SK-N-SH (cell line): ENCODE measurements around the gene SETBP1. TPM values are rescaled to one million over a fixed set of nuclear protein-coding genes. Genes with fewer than 3 reads are reported as not detected.

ENCODE experiments used
- CTCF ChIA-PET: fragments of 300-600, 350-600 bp; formaldehyde crosslinking; extraction: SDS; loops from one replicate; lab custom pipeline; 2021; lab: Yijun Ruan, JAX
- POLR2A ChIA-PET: fragments of 350-600 bp; sonication (Branson Sonifier 250); formaldehyde crosslinking; extraction: SDS; loops from one replicate; lab custom pipeline; 2020; ENCODE audit warnings: antibody characterized with exemption, inconsistent platforms; lab: Yijun Ruan, JAX
- DNase-seq: peaks from one replicate; pipeline ENCODE4 v3.0.0; 2012
- H2AFZ ChIP-seq: fragments of 200-600 bp; sonication (generic); 2 replicates; pipeline ENCODE4 v1.8.1; 2016; ENCODE audit warnings: antibody characterized with exemption, mild to moderate bottlenecking, low read depth
- H3F3A ChIP-seq: fragments of 200-600 bp; sonication (generic); replicated peaks from 2 replicates; pipeline ENCODE3; 2016; ENCODE audit warnings: antibody characterized with exemption, mild to moderate bottlenecking; ENCODE audit not compliant: insufficient read depth
- H3K27ac ChIP-seq, 2 experiments: fragments of 200-500 bp in 1 of 2; fragments of 200-600 bp in 1 of 2; sonication (Bioruptor generic) in 1 of 2; sonication (generic), shearing (Covaris generic) in 1 of 2; 2 replicates each; pipeline versions ENCODE4 v1.5.1 to v1.6.1; 2014 to 2016; ENCODE audit warnings: low read depth in 2 of 2, inconsistent platforms in 1 of 2, low read length in 1 of 2, mild to moderate bottlenecking in 1 of 2, mixed read lengths in 1 of 2
- H3K27me3 ChIP-seq: fragments of 200-600 bp; sonication (generic), shearing (Covaris generic); 2 replicates; pipeline ENCODE4 v1.6.1; 2016; ENCODE audit warnings: mixed run types; ENCODE audit not compliant: insufficient read depth
- H3K36me3 ChIP-seq, 2 experiments: fragments of 200-500 bp in 1 of 2; fragments of 200-600 bp in 1 of 2; sonication (Bioruptor generic) in 1 of 2; sonication (generic) in 1 of 2; replicated peaks in 1 of 2; 2 replicates each; pipeline versions ENCODE3 to v1.5.1; 2014 to 2016; ENCODE audit warnings: low read length in 1 of 2, mild to moderate bottlenecking in 1 of 2; ENCODE audit not compliant: insufficient read depth in 2 of 2, control insufficient read depth in 1 of 2
- H3K4me1 ChIP-seq, 2 experiments: fragments of 200-500 bp in 1 of 2; fragments of 200-600 bp in 1 of 2; sonication (Bioruptor generic) in 1 of 2; sonication (generic), shearing (Covaris generic) in 1 of 2; 2 replicates each; pipeline versions ENCODE4 v1.5.1 to v1.6.1; 2014 to 2016; ENCODE audit warnings: low read depth in 1 of 2, low read length in 1 of 2, mixed run types in 1 of 2; ENCODE audit not compliant: insufficient read depth in 2 of 2, control insufficient read depth in 1 of 2
- H3K4me2 ChIP-seq: fragments of 200-600 bp; sonication (generic), shearing (Covaris generic); 2 replicates; pipeline ENCODE4 v1.6.1; 2017; ENCODE audit warnings: mixed run types
- H3K4me3 ChIP-seq, 2 experiments: fragments of 200-500 bp in 1 of 2; fragments of 200-600 bp in 1 of 2; sonication (Bioruptor generic) in 1 of 2; sonication (generic), shearing (Covaris generic) in 1 of 2; 2 replicates each; pipeline versions ENCODE4 v1.5.1 to v1.8.1; 2014 to 2016; ENCODE audit warnings: low read depth in 2 of 2, inconsistent platforms in 1 of 2, low read length in 1 of 2, mild to moderate bottlenecking in 1 of 2, mixed read lengths in 1 of 2, moderate library complexity in 1 of 2
- H3K79me2 ChIP-seq: fragments of 200-600 bp; sonication (generic); 2 replicates; pipeline ENCODE4 v1.8.1; 2017; ENCODE audit warnings: mild to moderate bottlenecking; ENCODE audit not compliant: insufficient read depth
- H3K9ac ChIP-seq: fragments of 200-600 bp; sonication (generic); 2 replicates; pipeline ENCODE4 v1.6.1; 2017; ENCODE audit warnings: mixed run types
- H3K9me2 ChIP-seq: fragments of 200-600 bp; sonication (generic); 2 replicates; pipeline ENCODE4 v1.6.1; 2017; ENCODE audit warnings: mixed run types
- H3K9me3 ChIP-seq: fragments of 200-600 bp; sonication (generic); 2 replicates; pipeline ENCODE4 v1.6.1; 2017; ENCODE audit warnings: mixed run types, mild to moderate bottlenecking, moderate library complexity
- H4K20me1 ChIP-seq: fragments of 200-600 bp; sonication (generic); 2 replicates; pipeline ENCODE4 v1.6.1; 2017; ENCODE audit warnings: mild to moderate bottlenecking, mixed run types; ENCODE audit not compliant: insufficient read depth
- CHD2 ChIP-seq: fragments of 150-350 bp; IDR thresholded peaks from 2 replicates; pipeline ENCODE4 v1.6.1; 2018; ENCODE audit warnings: low read length; ENCODE audit not compliant: partially characterized antibody
- FOXJ3 ChIP-seq: sonication (generic); formaldehyde crosslinking; IDR thresholded peaks from 2 replicates; pipeline ENCODE4 v1.5.1; 2020; ENCODE audit warnings: mild to moderate bottlenecking, missing genetic modification reagents
- FOXM1 ChIP-seq: IDR thresholded peaks from 2 replicates; pipeline ENCODE4 v1.4.0; 2012; ENCODE audit warnings: low read depth, mild to moderate bottlenecking
- GABPA ChIP-seq: IDR thresholded peaks from 2 replicates; pipeline ENCODE4 v1.4.0; 2012; ENCODE audit warnings: low read depth, mild to moderate bottlenecking
- MEF2A ChIP-seq: IDR thresholded peaks from 2 replicates; pipeline ENCODE4 v1.4.0; 2012; ENCODE audit warnings: low read depth, borderline replicate concordance
- MXI1 ChIP-seq: IDR thresholded peaks from 2 replicates; pipeline ENCODE4 v1.6.1; 2012; ENCODE audit warnings: mild to moderate bottlenecking, low read depth, low read length, improper control_type of control experiment
- NRF1 ChIP-seq: IDR thresholded peaks from 2 replicates; pipeline ENCODE4 v1.6.1; 2012; ENCODE audit warnings: low read depth, mild to moderate bottlenecking, low read length
- RAD21 ChIP-seq: IDR thresholded peaks from 2 replicates; pipeline ENCODE4 v1.6.1; 2012; ENCODE audit warnings: mild to moderate bottlenecking, low read length
- RCOR1 ChIP-seq: fragments of 150-350 bp; IDR thresholded peaks from 2 replicates; pipeline ENCODE4 v1.6.1; 2017; ENCODE audit warnings: antibody characterized with exemption, low read length
- RXRA ChIP-seq: IDR thresholded peaks from 2 replicates; pipeline ENCODE4 v1.4.0; 2012; ENCODE audit warnings: low read depth, mild to moderate bottlenecking, borderline replicate concordance
- SMC3 ChIP-seq: IDR thresholded peaks from 2 replicates; pipeline ENCODE4 v1.6.1; 2012; ENCODE audit warnings: low read depth, low read length, improper control_type of control experiment
- TAF1 ChIP-seq: IDR thresholded peaks from 2 replicates; pipeline ENCODE4 v1.6.1; 2012; ENCODE audit warnings: low read depth, mild to moderate bottlenecking, low read length, moderate library complexity, borderline replicate concordance
- TEAD4 ChIP-seq: IDR thresholded peaks from 2 replicates; pipeline ENCODE4 v1.4.0; 2012; ENCODE audit warnings: mild to moderate bottlenecking, borderline replicate concordance; ENCODE audit not compliant: insufficient read depth
- WGBS: methylation state at CpG from one replicate; pipeline ENCODE4 v1.1.6; 2017; ENCODE audit warnings: low lambda C conversion rate; 5-methylcytosine and 5-hydroxymethylcytosine counted together
- polyA plus RNA-seq, 3 experiments: library from polyadenylated mRNA; depleted of rRNA; stranded (reverse); fragments of >200 nt; gene quantifications; 2 replicates each; pipeline ENCODE4 v1.2.3, GENCODE V29; 2012
- TF ChIP-seq, protein P1 (sequence below): fragments of 150-350 bp; IDR thresholded peaks from 2 replicates; pipeline ENCODE4 v1.6.1; 2016; ENCODE audit warnings: mild to moderate bottlenecking, low read depth, low read length
- TF ChIP-seq, protein P2 (sequence below): IDR thresholded peaks from 2 replicates; pipeline ENCODE4 v1.4.0; 2012; ENCODE audit warnings: low read depth
- TF ChIP-seq, protein P3 (sequence below): IDR thresholded peaks from 2 replicates; pipeline ENCODE4; 2012
- TF ChIP-seq, protein P4 (sequence below): IDR thresholded peaks from 2 replicates; pipeline ENCODE4 v1.6.1; 2012; ENCODE audit warnings: mild to moderate bottlenecking, low read depth, low read length, moderate library complexity
- TF ChIP-seq, protein P5 (sequence below): IDR thresholded peaks from 2 replicates; pipeline ENCODE4 v1.4.0; 2012; ENCODE audit warnings: low read depth, borderline replicate concordance
- TF ChIP-seq, protein P6 (sequence below): IDR thresholded peaks from 2 replicates; pipeline ENCODE4 v1.4.0; 2012; ENCODE audit warnings: low read depth, borderline replicate concordance

SETBP1 gene
- polyA plus RNA-seq, 1 of the 3 experiments (the other 2 are of a cell fraction) = 3.0 TPM

DNA sequence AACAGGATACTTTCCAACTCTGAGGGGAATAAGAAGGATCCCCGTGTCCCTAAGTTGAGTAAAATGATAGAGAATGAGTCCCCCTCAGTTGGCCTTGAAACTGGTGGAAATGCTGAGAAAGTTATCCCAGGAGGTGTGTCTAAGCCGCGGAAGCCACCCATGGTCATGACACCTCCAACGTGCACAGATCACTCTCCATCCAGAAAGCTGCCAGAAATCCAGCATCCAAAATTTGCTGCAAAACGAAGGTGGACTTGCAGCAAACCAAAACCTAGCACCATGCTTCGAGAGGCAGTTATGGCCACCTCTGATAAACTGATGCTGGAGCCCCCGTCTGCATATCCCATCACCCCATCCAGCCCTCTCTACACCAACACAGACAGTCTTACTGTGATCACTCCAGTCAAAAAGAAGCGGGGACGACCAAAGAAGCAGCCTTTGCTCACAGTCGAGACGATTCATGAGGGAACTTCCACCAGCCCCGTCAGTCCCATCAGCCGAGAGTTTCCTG lies 270.1 kb downstream of the SETBP1 start:
- Histone ChIP-seq H3K4me3 (no peak overlapping the region), H2AFZ (no peak overlapping the region), H3K9me3 (no peaks in the 10 kb centered on the region), H3K79me2 (no peaks in the 10 kb centered on the region), H3K4me1 (peaks cover 0 to 3% of the 10 kb centered on the region in 2 experiments; a peak in 1 of 4 replicates), H3K27me3 (no peaks in the 10 kb centered on the region), H3F3A (no peaks in the 10 kb centered on the region), H4K20me1 (no peaks in the 10 kb centered on the region), H3K9me2 (no peaks in the 10 kb centered on the region), H3K4me2 (no peak overlapping the region), H3K27ac (no peak overlapping the region), H3K36me3 (peaks cover 5 to 11% of the 10 kb centered on the region in 2 experiments), H3K9ac (no peak overlapping the region)
- TF ChIP-seq FOXJ3 (no peak), TEAD4 (no peak), MXI1 (no peak), MEF2A (no peak), SMC3 (no peak), RXRA (no peak), NRF1 (no peak), CHD2 (no peak)
- TF ChIP-seq, protein P1, sequence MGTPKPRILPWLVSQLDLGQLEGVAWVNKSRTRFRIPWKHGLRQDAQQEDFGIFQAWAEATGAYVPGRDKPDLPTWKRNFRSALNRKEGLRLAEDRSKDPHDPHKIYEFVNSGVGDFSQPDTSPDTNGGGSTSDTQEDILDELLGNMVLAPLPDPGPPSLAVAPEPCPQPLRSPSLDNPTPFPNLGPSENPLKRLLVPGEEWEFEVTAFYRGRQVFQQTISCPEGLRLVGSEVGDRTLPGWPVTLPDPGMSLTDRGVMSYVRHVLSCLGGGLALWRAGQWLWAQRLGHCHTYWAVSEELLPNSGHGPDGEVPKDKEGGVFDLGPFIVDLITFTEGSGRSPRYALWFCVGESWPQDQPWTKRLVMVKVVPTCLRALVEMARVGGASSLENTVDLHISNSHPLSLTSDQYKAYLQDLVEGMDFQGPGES = no peak
- TF ChIP-seq, protein P2, sequence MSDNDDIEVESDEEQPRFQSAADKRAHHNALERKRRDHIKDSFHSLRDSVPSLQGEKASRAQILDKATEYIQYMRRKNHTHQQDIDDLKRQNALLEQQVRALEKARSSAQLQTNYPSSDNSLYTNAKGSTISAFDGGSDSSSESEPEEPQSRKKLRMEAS = no peak
- POLR2A ChIA-PET = no interaction called here
- CTCF ChIA-PET = no interaction called here
- 92% methylated on average over 12 of the region's 13 CpGs for WGBS
- no peak for DNase-seq

DNA sequence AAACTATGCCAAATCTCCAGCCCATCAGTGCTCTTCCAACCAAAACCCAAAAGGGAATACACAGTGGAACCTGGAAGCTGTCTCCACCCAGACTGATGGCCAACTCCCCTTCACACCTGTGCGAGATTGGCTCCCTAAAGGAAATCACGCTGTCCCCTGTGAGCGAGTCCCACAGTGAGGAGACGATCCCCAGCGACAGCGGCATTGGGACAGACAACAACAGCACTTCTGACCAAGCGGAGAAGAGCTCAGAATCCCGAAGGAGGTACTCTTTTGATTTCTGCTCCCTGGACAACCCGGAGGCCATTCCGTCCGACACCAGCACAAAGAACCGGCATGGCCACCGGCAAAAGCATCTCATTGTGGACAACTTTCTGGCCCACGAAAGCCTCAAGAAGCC lies 271.1 kb downstream of the SETBP1 start:
- POLR2A ChIA-PET = no interaction called here
- H3F3A ChIP-seq = no peaks in the 10 kb centered on the region
- H3K9ac ChIP-seq = no peak overlapping the region
- H3K27me3 ChIP-seq = no peaks in the 10 kb centered on the region
- DNase-seq = no peak
- H3K4me1 ChIP-seq = no peaks in the 10 kb centered on the region
- H3K9me2 ChIP-seq = no peaks in the 10 kb centered on the region
- H3K27ac ChIP-seq = no peak overlapping the region
- WGBS = 94% methylated on average over 11 of the region's 14 CpGs
- H3K36me3 ChIP-seq = peaks cover 5 to 11% of the 10 kb centered on the region in 2 experiments
- no peak overlapping the region for H3K4me3 ChIP-seq
- H3K9me3 ChIP-seq = no peaks in the 10 kb centered on the region
- no peaks in the 10 kb centered on the region for H4K20me1 ChIP-seq
- no peaks in the 10 kb centered on the region for H3K79me2 ChIP-seq
- H2AFZ ChIP-seq = no peak overlapping the region
- no peak overlapping the region for H3K4me2 ChIP-seq
- CTCF ChIA-PET = interaction anchor here (1.0 to 1.2 kb wide), 2 partner anchors 8 to 73 kb away, joined by 3 read pairs; no protein-coding TSS in a partner anchor
- TF ChIP-seq, protein P3, sequence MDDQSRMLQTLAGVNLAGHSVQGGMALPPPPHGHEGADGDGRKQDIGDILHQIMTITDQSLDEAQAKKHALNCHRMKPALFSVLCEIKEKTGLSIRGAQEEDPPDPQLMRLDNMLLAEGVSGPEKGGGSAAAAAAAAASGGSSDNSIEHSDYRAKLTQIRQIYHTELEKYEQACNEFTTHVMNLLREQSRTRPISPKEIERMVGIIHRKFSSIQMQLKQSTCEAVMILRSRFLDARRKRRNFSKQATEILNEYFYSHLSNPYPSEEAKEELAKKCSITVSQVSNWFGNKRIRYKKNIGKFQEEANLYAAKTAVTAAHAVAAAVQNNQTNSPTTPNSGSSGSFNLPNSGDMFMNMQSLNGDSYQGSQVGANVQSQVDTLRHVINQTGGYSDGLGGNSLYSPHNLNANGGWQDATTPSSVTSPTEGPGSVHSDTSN = no peak
- TF ChIP-seq RAD21 (no peak), SMC3 (no peak), FOXM1 (no peak), GABPA (no peak), RXRA (no peak), NRF1 (no peak), FOXJ3 (no peak), RCOR1 (no peak), TAF1 (no peak)
- TF ChIP-seq, protein P4, sequence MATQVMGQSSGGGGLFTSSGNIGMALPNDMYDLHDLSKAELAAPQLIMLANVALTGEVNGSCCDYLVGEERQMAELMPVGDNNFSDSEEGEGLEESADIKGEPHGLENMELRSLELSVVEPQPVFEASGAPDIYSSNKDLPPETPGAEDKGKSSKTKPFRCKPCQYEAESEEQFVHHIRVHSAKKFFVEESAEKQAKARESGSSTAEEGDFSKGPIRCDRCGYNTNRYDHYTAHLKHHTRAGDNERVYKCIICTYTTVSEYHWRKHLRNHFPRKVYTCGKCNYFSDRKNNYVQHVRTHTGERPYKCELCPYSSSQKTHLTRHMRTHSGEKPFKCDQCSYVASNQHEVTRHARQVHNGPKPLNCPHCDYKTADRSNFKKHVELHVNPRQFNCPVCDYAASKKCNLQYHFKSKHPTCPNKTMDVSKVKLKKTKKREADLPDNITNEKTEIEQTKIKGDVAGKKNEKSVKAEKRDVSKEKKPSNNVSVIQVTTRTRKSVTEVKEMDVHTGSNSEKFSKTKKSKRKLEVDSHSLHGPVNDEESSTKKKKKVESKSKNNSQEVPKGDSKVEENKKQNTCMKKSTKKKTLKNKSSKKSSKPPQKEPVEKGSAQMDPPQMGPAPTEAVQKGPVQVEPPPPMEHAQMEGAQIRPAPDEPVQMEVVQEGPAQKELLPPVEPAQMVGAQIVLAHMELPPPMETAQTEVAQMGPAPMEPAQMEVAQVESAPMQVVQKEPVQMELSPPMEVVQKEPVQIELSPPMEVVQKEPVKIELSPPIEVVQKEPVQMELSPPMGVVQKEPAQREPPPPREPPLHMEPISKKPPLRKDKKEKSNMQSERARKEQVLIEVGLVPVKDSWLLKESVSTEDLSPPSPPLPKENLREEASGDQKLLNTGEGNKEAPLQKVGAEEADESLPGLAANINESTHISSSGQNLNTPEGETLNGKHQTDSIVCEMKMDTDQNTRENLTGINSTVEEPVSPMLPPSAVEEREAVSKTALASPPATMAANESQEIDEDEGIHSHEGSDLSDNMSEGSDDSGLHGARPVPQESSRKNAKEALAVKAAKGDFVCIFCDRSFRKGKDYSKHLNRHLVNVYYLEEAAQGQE = no peak
- TF ChIP-seq, protein P5, sequence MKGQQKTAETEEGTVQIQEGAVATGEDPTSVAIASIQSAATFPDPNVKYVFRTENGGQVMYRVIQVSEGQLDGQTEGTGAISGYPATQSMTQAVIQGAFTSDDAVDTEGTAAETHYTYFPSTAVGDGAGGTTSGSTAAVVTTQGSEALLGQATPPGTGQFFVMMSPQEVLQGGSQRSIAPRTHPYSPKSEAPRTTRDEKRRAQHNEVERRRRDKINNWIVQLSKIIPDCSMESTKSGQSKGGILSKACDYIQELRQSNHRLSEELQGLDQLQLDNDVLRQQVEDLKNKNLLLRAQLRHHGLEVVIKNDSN = no peak
- TF ChIP-seq, protein P6, sequence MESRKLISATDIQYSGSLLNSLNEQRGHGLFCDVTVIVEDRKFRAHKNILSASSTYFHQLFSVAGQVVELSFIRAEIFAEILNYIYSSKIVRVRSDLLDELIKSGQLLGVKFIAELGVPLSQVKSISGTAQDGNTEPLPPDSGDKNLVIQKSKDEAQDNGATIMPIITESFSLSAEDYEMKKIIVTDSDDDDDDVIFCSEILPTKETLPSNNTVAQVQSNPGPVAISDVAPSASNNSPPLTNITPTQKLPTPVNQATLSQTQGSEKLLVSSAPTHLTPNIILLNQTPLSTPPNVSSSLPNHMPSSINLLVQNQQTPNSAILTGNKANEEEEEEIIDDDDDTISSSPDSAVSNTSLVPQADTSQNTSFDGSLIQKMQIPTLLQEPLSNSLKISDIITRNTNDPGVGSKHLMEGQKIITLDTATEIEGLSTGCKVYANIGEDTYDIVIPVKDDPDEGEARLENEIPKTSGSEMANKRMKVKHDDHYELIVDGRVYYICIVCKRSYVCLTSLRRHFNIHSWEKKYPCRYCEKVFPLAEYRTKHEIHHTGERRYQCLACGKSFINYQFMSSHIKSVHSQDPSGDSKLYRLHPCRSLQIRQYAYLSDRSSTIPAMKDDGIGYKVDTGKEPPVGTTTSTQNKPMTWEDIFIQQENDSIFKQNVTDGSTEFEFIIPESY = no peak
